ENCODE measurements around the gene OR6K2. TPM values are rescaled to one million over a fixed set of nuclear protein-coding genes. Genes with fewer than 3 reads are reported as not detected.
A peak's percentile ranks its signal among the peaks of the same experiment; 100 is the strongest.

Gene OR6K2
- total RNA-seq, 1 experiment from 2014 or later: not detected

DNA sequence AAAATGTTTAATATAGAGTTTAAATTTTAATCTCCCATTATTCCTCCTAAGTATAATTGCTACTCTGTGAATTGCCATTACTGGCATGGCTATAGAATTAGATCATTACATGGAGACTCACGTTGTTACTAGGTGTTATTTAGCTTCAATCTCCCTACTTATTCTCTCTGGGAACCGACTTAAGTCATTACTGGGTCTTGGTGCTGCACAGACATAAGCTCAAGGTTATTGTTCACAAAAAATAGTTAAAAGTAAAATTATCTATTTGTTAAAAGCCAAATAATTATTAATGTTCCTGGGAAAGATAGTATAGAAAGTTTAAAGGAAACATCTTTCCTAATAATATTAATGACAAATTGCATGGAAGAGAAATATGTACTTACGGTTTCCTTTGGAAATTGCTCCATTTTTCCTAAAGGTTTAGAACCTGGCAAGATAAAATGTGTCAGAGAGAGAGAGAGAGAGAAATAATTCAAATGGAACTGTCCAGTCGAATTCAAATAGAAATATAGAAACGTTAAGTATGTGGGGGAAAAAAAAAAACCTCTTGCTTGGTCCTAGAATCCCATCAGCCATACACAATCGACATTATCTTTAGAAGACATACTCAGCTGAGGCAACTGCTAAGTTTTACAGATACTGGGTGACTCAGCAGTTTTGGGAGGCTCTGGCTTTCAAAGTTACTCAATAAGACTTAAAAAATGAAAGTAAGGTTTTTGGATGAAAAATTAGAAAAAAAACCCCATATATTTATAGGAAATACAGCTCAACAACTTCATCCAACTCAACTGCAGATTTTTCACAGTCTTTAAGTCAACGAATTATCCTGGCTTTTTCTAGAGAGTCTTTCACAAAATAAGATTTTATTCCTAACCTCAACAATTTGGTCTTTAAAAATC lies 14.1 kb downstream of the OR6K2 start, which contains the start of gene SPTA1:
Gene SPTA1, minus strand, starts transcription at position 605 of the 899 bp plus-strand sequence. Its CDS starts 198 bp downstream, at position 407.
- DNase-seq (ENCODE audit: low read depth): no peak

DNA sequence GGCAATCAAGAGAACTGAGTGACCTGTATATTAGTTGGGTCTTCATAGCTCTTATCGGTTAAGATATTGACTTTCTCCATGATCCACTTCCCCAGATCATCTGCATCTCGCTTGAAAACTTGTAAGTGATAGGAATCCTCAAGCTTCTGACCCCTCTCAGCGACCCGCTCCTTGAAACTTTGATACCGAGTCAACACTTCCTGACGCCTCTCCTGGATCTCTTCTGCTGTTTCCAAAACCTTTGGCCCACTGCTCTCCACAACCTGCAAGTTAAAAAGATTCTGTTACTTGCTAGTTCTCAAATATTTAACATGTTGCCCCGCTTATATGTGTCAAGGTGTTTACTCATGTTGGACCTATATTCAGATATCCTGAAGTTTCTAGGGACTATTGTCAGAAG lies 15.4 kb downstream of the OR6K2 start:
- no peak for DNase-seq (ENCODE audit: low read depth)

- DNase-seq (ENCODE audit: low read depth): no peak
These were observed 18.8 kb downstream of the OR6K2 start for GRCh38 chr1:158681606-158682005.

DNA sequence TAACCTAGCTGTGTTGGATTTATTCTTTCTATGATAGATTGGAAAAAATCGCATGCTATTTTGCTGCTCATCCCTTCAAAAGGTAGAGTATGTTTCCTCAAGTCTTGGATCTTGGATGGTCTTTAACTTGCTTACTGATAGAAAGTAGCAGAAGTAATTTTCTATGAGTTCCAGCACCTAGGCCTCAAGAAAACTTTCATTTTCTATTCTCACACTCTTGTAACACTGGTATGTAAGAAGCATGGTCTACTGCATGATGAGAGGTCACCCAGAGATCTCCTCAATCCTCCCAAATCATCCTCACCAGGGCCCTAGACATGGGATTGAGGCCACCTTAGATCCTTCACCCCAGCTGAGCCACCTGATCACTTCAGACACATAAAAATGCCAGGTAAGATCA lies 21.2 kb downstream of the OR6K2 start:
- DNase-seq (ENCODE audit: low read depth): no peak

GRCh38 chr1:158675563-158676323 lies 24.7 kb downstream of the OR6K2 start:
- no peak for DNase-seq (ENCODE audit: low read depth)

- DNase-seq (ENCODE audit: low read depth): no peak
These were observed 26.1 kb downstream of the OR6K2 start for GRCh38 chr1:158674302-158674701.

DNA sequence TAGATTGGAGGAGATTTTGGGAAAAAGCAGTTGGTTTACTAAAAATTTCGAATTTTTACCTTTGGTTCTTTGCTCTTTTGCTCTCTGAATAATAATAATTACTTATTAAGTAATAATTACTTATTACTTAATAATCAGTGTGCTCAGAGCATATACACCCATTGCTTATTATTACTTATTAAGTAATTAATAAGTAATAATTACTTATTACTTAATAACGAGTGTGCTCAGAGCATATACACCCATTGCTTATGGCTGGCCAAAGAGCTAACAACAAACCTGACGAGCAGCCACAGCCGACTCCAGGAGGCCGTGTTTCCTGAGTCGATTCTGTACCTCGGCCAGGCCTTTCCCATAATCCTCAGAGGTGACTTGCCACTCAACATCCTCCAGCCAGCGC lies 34.4 kb downstream of the OR6K2 start:
- no peak for DNase-seq (ENCODE audit: low read depth)

DNA sequence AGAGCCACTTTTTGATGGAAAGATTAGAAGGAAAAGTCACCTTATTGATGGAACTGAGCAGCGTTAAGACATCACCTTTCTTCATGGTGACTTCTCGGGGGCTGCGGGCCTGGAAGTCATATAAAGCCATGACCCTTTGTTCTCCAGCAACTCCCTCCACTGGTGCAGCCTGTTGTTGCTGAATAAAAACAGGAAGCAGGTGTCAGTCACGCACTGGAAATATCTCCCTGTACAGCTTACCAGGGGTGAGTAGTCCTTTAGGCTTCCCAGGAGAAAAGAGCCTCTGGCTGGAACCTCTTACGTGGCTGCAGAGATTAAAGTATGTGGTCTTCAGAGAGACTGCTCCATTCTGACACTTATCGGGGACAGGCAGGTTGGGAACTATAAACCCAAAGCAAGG lies 45.9 kb downstream of the OR6K2 start:
- peak; percentile 30 for DNase-seq (ENCODE audit: low read depth)

DNA sequence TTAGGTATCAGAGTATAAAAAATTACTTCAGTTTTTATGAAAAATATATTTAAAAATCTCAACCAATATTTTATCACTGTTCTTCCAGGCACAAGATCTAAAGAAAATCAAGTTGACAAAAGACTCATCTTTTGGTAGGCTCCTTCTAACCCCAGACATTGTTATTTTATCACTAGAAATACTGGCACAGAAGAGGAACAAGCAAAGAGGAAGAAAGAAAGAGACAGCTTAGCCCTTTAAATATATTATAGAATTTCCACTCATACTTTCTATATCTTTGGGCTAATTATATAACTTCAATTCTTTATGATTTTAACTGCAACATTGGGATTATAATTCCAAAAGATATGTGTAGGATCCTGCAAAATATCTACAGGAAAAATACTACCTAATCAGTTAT lies 46.4 kb downstream of the OR6K2 start:
- DNase-seq (ENCODE audit: low read depth): no peak

DNA sequence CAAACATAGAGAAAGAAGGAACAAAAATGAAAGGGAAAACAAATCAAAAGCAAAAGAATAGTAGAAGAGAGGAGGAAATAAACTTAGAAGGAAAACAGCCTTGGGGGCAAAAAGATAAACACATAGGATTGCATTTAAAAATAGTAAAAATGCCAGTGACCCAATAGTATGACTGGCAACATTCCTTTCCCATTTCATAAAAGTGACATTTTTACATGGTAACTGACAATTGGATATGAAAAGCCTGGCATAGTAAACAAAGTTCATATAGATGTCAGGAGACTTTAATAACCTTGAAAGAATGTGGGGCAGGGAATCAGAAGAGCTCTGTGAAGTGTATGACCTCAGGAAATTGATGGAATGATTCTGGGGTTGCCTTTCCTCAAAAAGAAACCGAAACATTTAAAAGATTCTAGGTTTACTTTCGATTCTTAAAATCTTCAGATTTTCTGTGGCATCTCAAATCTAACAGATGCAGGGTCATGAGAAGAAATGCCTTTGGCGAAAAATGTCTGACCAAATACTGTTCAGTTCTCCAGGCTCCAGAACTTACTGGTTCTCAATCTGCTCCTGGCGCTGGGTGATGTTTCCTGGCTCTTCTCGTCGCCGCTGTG lies 47.6 kb downstream of the OR6K2 start:
- DNase-seq (ENCODE audit: low read depth): peak; percentile 25

Other genes with a start within 250 kb of the OR6K2 start
- gene OR10K1, start 238.8 kb downstream of the OR6K2 start, total RNA-seq (2014; rRNA removed; shearing (Covaris generic)): not detected in 2 replicates
- not detected in 2 replicates for gene OR10R2, start 228.4 kb downstream of the OR6K2 start, total RNA-seq (2014; rRNA removed; shearing (Covaris generic))
- not detected in 2 replicates for gene OR6Y1, start 146.2 kb downstream of the OR6K2 start, total RNA-seq (2014; rRNA removed; shearing (Covaris generic))
- gene OR6P1, start 130.1 kb downstream of the OR6K2 start, total RNA-seq (2014; rRNA removed; shearing (Covaris generic)): not detected in 2 replicates
- not detected in 2 replicates for gene OR10X1, start 120.8 kb downstream of the OR6K2 start, total RNA-seq (2014; rRNA removed; shearing (Covaris generic))
- not detected in 2 replicates for gene OR10Z1, start 95.4 kb downstream of the OR6K2 start, total RNA-seq (2014; rRNA removed; shearing (Covaris generic))
- gene SPTA1, start 13.9 kb downstream of the OR6K2 start, total RNA-seq (2014; rRNA removed; shearing (Covaris generic)): 0.02 and 0.30 TPM in 2 replicates
- gene OR6K3, start 20.1 kb upstream of the OR6K2 start, total RNA-seq (2014; rRNA removed; shearing (Covaris generic)): not detected in 2 replicates
- gene OR6K6, start 54.1 kb upstream of the OR6K2 start, total RNA-seq (2014; rRNA removed; shearing (Covaris generic)): not detected in 2 replicates
- not detected in 2 replicates for gene OR6N1, start 71.5 kb upstream of the OR6K2 start, total RNA-seq (2014; rRNA removed; shearing (Covaris generic))
- gene OR6N2, start 80.6 kb upstream of the OR6K2 start, total RNA-seq (2014; rRNA removed; shearing (Covaris generic)): not detected in 2 replicates
- not detected in 2 replicates for gene MNDA, start 130.7 kb upstream of the OR6K2 start, total RNA-seq (2014; rRNA removed; shearing (Covaris generic))
- gene PYHIN1, start 230.9 kb upstream of the OR6K2 start, total RNA-seq (2014; rRNA removed; shearing (Covaris generic)): not detected in 2 replicates

All from M059J (cell line).